WTC11 (cell line): Measurements from ENCODE around the gene AGBL4. TPM values are rescaled to one million over a fixed set of nuclear protein-coding genes. Genes with fewer than 3 reads are reported as not detected.

Experiments
- ATAC-seq: fragments of 200-7000 bp; cut with Tn5 transposase; 2 replicates; pipeline ENCODE4 v1.10.0; 2021; ENCODE audit warnings: mild to moderate bottlenecking, moderate library complexity
- CTCF ChIA-PET: fragments of 300-600 bp; sonication (Branson Sonifier 250); formaldehyde crosslinking; loops from one replicate; lab custom pipeline; 2021; ENCODE audit warnings: antibody characterized with exemption; lab: Charles Lee
- POLR2A ChIA-PET: fragments of 350-600 bp; sonication (Branson Sonifier 250); formaldehyde crosslinking; loops from one replicate; lab custom pipeline; 2021; ENCODE audit warnings: antibody characterized with exemption; lab: Charles Lee
- DNase-seq: peaks from one replicate; pipeline ENCODE4 v3.0.0; 2021; ENCODE audit warnings: low spot score
- H3K27ac Mint-ChIP-seq: 2 replicates; pipeline ENCODE4 v1.8.0; 2021; ENCODE audit warnings: mixed read lengths
- H3K27me3 Mint-ChIP-seq: 2 replicates; pipeline ENCODE4 v1.8.0; 2021; ENCODE audit warnings: low read depth, mild to moderate bottlenecking, moderate library complexity, mixed read lengths
- H3K36me3 Mint-ChIP-seq: 2 replicates; pipeline ENCODE4 v1.8.0; 2021; ENCODE audit warnings: mixed read lengths
- H3K4me1 Mint-ChIP-seq: 2 replicates; pipeline ENCODE4 v1.8.0; 2022; ENCODE audit warnings: mixed read lengths
- H3K4me3 Mint-ChIP-seq: 2 replicates; pipeline ENCODE4 v1.8.0; 2021; ENCODE audit warnings: mild to moderate bottlenecking, moderate library complexity, mixed read lengths
- H3K9me3 Mint-ChIP-seq: 2 replicates; pipeline ENCODE4 v1.8.0; 2021; ENCODE audit warnings: mixed read lengths
- E2F4 ChIP-seq: sonication (generic); formaldehyde crosslinking; IDR thresholded peaks from 2 replicates; pipeline ENCODE4 v1.8.1; 2022; ENCODE audit warnings: low read depth, mild to moderate bottlenecking, moderate library complexity, missing genetic modification reagents, borderline replicate concordance
- ELF4 ChIP-seq: sonication (generic); formaldehyde crosslinking; IDR thresholded peaks from 2 replicates; pipeline ENCODE4 v1.8.1; 2022; ENCODE audit warnings: low read depth, mild to moderate bottlenecking, moderate library complexity, missing genetic modification reagents
- ERG ChIP-seq: fragments of 250-450 bp; sonication (Bioruptor Pico); IDR thresholded peaks from 2 replicates; pipeline ENCODE4 v1.8.0; 2021; ENCODE audit warnings: mild to moderate bottlenecking
- FOXK1 ChIP-seq: sonication (generic); formaldehyde crosslinking; IDR thresholded peaks from 2 replicates; pipeline ENCODE4 v1.8.0; 2022; ENCODE audit warnings: mild to moderate bottlenecking, moderate library complexity, missing genetic modification reagents
- GRHL2 ChIP-seq: fragments of 250-450 bp; sonication (Bioruptor Pico); IDR thresholded peaks from 2 replicates; pipeline ENCODE4 v1.8.0; 2022; ENCODE audit warnings: mild to moderate bottlenecking, moderate library complexity; ENCODE audit not compliant: insufficient replicate concordance, severe bottlenecking
- JUN ChIP-seq: sonication (generic); formaldehyde crosslinking; IDR thresholded peaks from 2 replicates; pipeline ENCODE4 v1.8.0; 2023; ENCODE audit warnings: mild to moderate bottlenecking, missing genetic modification reagents
- MYBL2 ChIP-seq: sonication (generic); formaldehyde crosslinking; IDR thresholded peaks from 2 replicates; pipeline ENCODE4 v1.8.1; 2023; ENCODE audit warnings: mild to moderate bottlenecking, moderate library complexity, missing genetic modification reagents
- NFYB ChIP-seq: sonication (generic); formaldehyde crosslinking; conservative IDR thresholded peaks from 2 replicates; pipeline ENCODE4 v1.8.0; 2022; ENCODE audit warnings: low read depth, missing genetic modification reagents
- SOX15 ChIP-seq: fragments of 250-450 bp; sonication (Bioruptor Pico); IDR thresholded peaks from 2 replicates; pipeline ENCODE4 v1.9.0; 2021; ENCODE audit warnings: mild to moderate bottlenecking
- total RNA-seq: library from RNA; stranded (reverse); gene quantifications from 3 replicates; pipeline ENCODE4 v1.2.3, GENCODE V29; 2021
- TF ChIP-seq, protein P1 (sequence below): sonication (generic); formaldehyde crosslinking; IDR thresholded peaks from 2 replicates; pipeline ENCODE4 v1.8.0; 2023; ENCODE audit warnings: missing genetic modification reagents, mild to moderate bottlenecking, borderline replicate concordance
- TF ChIP-seq, protein P2 (sequence below): sonication (generic); formaldehyde crosslinking; IDR thresholded peaks from 2 replicates; pipeline ENCODE4 v1.8.0; 2023; ENCODE audit warnings: mild to moderate bottlenecking, missing genetic modification reagents

Gene AGBL4
- total RNA-seq, 1 experiment from 2014 or later = 0.87 TPM

DNA sequence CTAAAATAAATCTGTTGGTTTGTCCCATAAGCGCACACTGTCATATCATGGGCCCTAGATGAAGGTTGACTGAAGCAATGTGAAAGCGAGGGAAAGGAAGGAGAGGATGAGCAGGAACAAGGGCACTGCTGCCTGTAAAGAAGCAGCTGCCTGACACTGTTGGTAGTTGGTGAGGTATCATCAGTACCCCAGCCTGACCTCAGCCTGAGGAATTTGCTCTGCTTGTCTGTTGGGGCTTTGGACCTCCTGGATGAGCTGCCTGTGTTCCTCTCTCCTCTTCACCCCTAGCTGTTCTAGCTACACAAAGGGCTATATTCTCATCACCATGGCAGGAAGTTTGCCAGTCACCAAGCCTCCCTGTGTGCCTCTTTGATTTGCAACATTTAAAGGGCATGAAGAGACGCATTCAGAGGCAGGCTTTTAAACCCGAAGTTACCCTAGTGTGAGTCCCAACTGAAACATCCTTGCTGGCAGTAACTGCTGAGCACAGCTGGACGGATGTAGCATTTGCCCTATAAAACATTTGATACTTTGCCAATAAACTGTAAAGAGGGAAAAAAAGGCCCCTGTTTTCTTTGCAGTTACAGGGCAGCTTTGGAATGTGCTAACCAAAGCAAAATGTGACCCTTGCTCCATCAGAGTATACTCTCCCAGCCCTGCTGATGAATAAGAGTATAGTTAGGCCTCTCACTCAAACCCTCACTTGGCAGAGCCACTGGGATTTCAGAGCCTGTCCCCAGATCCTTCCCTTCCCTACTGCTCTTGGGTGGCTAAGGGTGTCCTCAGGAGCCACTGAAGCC is 1529.6 kb downstream of the AGBL4 start:
- Mint-ChIP-seq H3K36me3 (no peaks in the 10 kb centered on the region), H3K27me3 (no peaks in the 10 kb centered on the region), H3K27ac (no peak overlapping the region), H3K9me3 (no peaks in the 10 kb centered on the region), H3K4me3 (no peak overlapping the region), H3K4me1 (peaks cover 26% of the 10 kb centered on the region)
- ATAC-seq (peak; percentile 10), DNase-seq (no peak)
- CTCF ChIA-PET = interaction anchor here (0.6 to 0.7 kb wide), 2 partner anchors 36 to 324 kb away, joined by 4 to 5 read pairs; no protein-coding TSS in a partner anchor
- POLR2A ChIA-PET = no interaction called here
- TF ChIP-seq ERG (no peak), E2F4 (CRISPR knock-in tag) (no peak), MYBL2 (CRISPR knock-in tag) (no peak), SOX15 (no peak), ELF4 (CRISPR knock-in tag) (no peak), NFYB (CRISPR knock-in tag) (no peak), JUN (no peak), FOXK1 (CRISPR knock-in tag) (no peak), GRHL2 (CRISPR knock-in tag) (no peak)
- TF ChIP-seq, protein P1, sequence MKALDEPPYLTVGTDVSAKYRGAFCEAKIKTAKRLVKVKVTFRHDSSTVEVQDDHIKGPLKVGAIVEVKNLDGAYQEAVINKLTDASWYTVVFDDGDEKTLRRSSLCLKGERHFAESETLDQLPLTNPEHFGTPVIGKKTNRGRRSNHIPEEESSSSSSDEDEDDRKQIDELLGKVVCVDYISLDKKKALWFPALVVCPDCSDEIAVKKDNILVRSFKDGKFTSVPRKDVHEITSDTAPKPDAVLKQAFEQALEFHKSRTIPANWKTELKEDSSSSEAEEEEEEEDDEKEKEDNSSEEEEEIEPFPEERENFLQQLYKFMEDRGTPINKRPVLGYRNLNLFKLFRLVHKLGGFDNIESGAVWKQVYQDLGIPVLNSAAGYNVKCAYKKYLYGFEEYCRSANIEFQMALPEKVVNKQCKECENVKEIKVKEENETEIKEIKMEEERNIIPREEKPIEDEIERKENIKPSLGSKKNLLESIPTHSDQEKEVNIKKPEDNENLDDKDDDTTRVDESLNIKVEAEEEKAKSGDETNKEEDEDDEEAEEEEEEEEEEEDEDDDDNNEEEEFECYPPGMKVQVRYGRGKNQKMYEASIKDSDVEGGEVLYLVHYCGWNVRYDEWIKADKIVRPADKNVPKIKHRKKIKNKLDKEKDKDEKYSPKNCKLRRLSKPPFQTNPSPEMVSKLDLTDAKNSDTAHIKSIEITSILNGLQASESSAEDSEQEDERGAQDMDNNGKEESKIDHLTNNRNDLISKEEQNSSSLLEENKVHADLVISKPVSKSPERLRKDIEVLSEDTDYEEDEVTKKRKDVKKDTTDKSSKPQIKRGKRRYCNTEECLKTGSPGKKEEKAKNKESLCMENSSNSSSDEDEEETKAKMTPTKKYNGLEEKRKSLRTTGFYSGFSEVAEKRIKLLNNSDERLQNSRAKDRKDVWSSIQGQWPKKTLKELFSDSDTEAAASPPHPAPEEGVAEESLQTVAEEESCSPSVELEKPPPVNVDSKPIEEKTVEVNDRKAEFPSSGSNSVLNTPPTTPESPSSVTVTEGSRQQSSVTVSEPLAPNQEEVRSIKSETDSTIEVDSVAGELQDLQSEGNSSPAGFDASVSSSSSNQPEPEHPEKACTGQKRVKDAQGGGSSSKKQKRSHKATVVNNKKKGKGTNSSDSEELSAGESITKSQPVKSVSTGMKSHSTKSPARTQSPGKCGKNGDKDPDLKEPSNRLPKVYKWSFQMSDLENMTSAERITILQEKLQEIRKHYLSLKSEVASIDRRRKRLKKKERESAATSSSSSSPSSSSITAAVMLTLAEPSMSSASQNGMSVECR (CRISPR knock-in tag) = no peak

DNA sequence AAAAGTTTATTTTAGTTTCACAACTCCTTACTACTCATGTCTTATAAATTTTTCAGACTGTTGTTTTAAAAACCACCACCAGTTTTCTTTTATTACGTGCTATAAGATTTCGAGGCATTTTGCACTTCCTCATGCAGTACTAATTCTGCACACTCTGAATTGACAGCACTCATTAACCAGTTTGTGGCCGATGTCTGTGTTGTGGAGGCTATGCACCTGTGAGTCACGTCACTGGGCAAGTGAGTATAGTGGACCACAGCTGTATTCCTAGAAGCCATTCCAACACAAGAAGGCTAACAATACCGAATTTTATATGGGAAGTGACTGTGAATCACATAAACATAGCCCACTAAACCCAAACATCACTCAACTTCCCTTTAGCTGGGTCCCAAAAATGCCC is 1530.7 kb downstream of the AGBL4 start:
- Mint-ChIP-seq H3K27ac (no peak overlapping the region), H3K36me3 (no peaks in the 10 kb centered on the region), H3K4me1 (peaks cover 14% of the 10 kb centered on the region), H3K4me3 (no peak overlapping the region), H3K9me3 (no peaks in the 10 kb centered on the region), H3K27me3 (no peaks in the 10 kb centered on the region)
- ChIA-PET CTCF (no interaction called here), POLR2A (no interaction called here)
- TF ChIP-seq ERG = no peak
- TF ChIP-seq, protein P2, sequence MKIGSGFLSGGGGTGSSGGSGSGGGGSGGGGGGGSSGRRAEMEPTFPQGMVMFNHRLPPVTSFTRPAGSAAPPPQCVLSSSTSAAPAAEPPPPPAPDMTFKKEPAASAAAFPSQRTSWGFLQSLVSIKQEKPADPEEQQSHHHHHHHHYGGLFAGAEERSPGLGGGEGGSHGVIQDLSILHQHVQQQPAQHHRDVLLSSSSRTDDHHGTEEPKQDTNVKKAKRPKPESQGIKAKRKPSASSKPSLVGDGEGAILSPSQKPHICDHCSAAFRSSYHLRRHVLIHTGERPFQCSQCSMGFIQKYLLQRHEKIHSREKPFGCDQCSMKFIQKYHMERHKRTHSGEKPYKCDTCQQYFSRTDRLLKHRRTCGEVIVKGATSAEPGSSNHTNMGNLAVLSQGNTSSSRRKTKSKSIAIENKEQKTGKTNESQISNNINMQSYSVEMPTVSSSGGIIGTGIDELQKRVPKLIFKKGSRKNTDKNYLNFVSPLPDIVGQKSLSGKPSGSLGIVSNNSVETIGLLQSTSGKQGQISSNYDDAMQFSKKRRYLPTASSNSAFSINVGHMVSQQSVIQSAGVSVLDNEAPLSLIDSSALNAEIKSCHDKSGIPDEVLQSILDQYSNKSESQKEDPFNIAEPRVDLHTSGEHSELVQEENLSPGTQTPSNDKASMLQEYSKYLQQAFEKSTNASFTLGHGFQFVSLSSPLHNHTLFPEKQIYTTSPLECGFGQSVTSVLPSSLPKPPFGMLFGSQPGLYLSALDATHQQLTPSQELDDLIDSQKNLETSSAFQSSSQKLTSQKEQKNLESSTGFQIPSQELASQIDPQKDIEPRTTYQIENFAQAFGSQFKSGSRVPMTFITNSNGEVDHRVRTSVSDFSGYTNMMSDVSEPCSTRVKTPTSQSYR (CRISPR knock-in tag) = no peak
- no peak for ATAC-seq
- no peak for DNase-seq
